ENCODE measurements around the gene GNB1. TPM values are rescaled to one million over a fixed set of nuclear protein-coding genes. Genes with fewer than 3 reads are reported as not detected.

Gene GNB1
- total and polyA plus RNA-seq, 7 donors = 119 to 197 (median 157) TPM

DNA sequence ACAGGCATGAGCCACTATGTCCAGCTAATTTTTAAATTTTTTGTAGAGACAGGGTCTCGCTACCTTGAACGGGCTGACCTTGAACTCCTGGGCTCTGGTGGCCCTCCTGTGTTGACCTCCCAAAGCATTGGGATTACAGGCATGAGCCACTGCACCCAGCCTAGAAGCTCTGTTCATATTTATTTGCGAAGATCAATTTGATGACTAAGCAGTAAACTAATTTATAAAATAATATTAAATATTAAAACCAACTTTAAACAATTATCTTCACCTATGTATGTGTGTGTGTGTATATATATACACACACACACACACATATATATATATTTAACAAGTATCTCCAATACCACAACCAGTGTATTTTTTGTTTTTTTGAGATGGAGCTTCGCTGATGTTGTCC, 117.0 kb downstream of the GNB1 start:
- DNase-seq = no peak
- peaks cover 0 to 41% (median 37%) of the 10 kb centered on the region in 4 donors for H3K4me1 ChIP-seq
- TF ChIP-seq EP300 (IDR thresholded peaks at IDR 0.05) (no peak), POLR2AphosphoS5 (IDR thresholded peaks at IDR 0.05) (no peak), POLR2A (IDR thresholded peaks at IDR 0.05) (no peak)
- TF ChIP-seq, protein P1, sequence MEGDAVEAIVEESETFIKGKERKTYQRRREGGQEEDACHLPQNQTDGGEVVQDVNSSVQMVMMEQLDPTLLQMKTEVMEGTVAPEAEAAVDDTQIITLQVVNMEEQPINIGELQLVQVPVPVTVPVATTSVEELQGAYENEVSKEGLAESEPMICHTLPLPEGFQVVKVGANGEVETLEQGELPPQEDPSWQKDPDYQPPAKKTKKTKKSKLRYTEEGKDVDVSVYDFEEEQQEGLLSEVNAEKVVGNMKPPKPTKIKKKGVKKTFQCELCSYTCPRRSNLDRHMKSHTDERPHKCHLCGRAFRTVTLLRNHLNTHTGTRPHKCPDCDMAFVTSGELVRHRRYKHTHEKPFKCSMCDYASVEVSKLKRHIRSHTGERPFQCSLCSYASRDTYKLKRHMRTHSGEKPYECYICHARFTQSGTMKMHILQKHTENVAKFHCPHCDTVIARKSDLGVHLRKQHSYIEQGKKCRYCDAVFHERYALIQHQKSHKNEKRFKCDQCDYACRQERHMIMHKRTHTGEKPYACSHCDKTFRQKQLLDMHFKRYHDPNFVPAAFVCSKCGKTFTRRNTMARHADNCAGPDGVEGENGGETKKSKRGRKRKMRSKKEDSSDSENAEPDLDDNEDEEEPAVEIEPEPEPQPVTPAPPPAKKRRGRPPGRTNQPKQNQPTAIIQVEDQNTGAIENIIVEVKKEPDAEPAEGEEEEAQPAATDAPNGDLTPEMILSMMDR (IDR thresholded peaks at IDR 0.05) = no peak
- intact Hi-C loops (cut with DNase I) = no loop called here
- peaks cover 0 to 22% (median 10%) of the 10 kb centered on the region in 4 donors for H3K36me3 ChIP-seq
- 97% methylated on average over 4 of the region's 4 CpGs for WGBS, 2 donors
- no peak overlapping the region for H3K27ac ChIP-seq
- no peak overlapping the region for H3K4me3 ChIP-seq
- H3K9me3 ChIP-seq = peaks cover 0 to 5% (median 1%) of the 10 kb centered on the region in 4 donors
- no peaks in the 10 kb centered on the region for H3K27me3 ChIP-seq

DNA sequence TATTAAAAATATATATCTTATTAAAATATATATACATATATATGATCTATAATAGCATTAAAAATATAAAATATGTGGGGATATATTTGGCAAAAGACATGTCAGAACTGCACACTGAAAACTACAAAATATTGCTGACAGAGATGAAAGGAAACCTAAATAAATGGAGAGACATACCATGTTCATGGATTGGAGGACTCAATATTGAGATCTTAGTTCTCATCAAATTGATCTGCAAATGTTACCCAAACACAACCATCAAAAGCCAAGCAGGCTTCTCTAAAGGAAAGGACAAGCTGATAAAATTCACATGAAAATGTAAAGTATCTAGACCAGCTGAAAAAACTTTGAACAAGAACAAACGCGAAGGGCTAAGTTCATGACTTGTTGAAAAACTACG, 119.8 kb downstream of the GNB1 start:
- peaks cover 0 to 22% (median 10%) of the 10 kb centered on the region in 4 donors for H3K36me3 ChIP-seq
- intact Hi-C loops (cut with DNase I) = no loop called here
- TF ChIP-seq POLR2A (IDR thresholded peaks at IDR 0.05) (no peak), EP300 (IDR thresholded peaks at IDR 0.05) (no peak), POLR2AphosphoS5 (IDR thresholded peaks at IDR 0.05) (no peak)
- TF ChIP-seq, protein P1 (IDR thresholded peaks at IDR 0.05) = no peak
- H3K27ac ChIP-seq = no peak overlapping the region
- no peak overlapping the region for H3K4me3 ChIP-seq
- no peak for DNase-seq
- H3K9me3 ChIP-seq = peaks cover 0 to 5% (median 1%) of the 10 kb centered on the region in 4 donors
- no peaks in the 10 kb centered on the region for H3K27me3 ChIP-seq
- H3K4me1 ChIP-seq = peaks cover 0 to 17% (median 15%) of the 10 kb centered on the region in 4 donors
- 98% methylated on average over 3 of the region's 3 CpGs for WGBS, 2 donors

DNA sequence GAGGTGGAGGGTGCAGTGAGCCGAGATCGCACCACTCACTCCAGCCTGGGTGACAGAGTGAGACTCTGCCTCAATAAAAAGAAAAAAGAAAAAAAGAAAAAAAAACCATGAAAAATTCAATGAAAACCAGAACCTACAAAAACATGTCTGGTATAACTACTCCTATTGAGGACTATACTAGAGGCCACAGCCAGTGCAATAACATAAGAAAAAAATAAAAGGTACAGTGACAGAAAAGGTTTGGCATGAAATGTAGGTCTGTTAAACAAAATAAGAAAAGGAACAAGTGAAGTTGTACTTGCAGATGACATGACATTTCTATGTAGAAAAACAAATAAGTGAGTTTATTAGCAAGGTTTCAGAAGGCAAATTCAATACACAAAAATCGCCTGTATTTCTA, 120.8 kb downstream of the GNB1 start:
- TF ChIP-seq EP300 (IDR thresholded peaks at IDR 0.05) (no peak), POLR2AphosphoS5 (IDR thresholded peaks at IDR 0.05) (no peak), POLR2A (IDR thresholded peaks at IDR 0.05) (no peak)
- TF ChIP-seq, protein P1 (IDR thresholded peaks at IDR 0.05) = no peak
- H3K4me3 ChIP-seq = no peak overlapping the region
- peaks cover 0 to 23% (median 11%) of the 10 kb centered on the region in 4 donors for H3K36me3 ChIP-seq
- DNase-seq = no peak
- no peak overlapping the region for H3K27ac ChIP-seq
- H3K27me3 ChIP-seq = no peaks in the 10 kb centered on the region
- peaks cover 0 to 5% (median 1%) of the 10 kb centered on the region in 4 donors for H3K9me3 ChIP-seq
- intact Hi-C loops (cut with DNase I) = no loop called here
- 97% methylated on average over 3 of the region's 3 CpGs for WGBS, 2 donors
- peaks cover 0 to 7% (median 5%) of the 10 kb centered on the region in 4 donors for H3K4me1 ChIP-seq

DNA sequence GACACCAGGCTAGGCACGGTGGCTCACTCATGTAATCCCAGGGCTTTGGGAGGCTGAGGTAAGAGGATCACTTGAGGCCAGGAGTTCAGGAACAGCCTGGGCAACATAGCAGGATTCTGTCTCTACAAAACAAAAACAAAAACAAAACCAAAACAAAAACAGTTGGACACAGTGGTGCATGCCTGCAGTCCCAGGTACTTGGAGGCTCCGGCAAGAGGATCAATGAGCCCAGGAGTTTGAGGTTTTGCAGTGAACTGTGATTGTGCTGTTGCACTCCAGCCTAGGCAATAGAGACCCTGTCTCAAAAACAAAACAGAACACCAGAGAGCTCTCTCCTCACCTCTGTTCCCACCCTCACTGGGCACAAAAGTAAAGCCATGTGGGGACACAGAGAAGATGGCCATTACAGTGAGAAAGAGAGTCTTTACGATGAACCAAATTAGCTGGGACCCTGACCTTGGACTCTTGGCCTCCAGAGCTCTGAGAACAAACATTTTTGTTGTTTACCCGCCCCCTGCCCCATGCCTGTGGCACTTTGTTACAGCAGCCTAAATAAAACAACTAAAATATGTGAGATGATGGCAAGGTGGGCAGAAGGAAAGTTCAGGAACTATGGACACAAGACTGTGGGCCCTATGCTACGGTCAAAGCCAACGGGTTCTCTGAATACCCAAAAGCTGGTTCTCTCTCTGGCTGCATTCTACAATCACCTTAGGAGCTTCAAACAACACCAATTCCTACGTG, 122.5 kb downstream of the GNB1 start:
- Histone ChIP-seq H3K9me3 (peaks cover 0 to 5% (median 1%) of the 10 kb centered on the region in 4 donors), H3K4me1 (no peaks in the 10 kb centered on the region), H3K4me3 (no peak overlapping the region), H3K27me3 (no peaks in the 10 kb centered on the region), H3K36me3 (peaks cover 0 to 40% (median 26%) of the 10 kb centered on the region in 4 donors), H3K27ac (no peak overlapping the region)
- no peak for DNase-seq
- TF ChIP-seq EP300 (IDR thresholded peaks at IDR 0.05) (no peak), POLR2AphosphoS5 (IDR thresholded peaks at IDR 0.05) (no peak), POLR2A (IDR thresholded peaks at IDR 0.05) (no peak)
- TF ChIP-seq, protein P1 (IDR thresholded peaks at IDR 0.05) = no peak
- intact Hi-C loops (cut with DNase I) = no loop called here
- 84 to 92% methylated on average over 7 of the region's 7 CpGs for WGBS, 2 donors

Measured in sigmoid colon (tissue), 7 donors.